ENCODE measurements around the gene BEST2.

BEST2 gene

GRCh38 chr19:12750851-12751250 lies 740 bp upstream of the BEST2 start:
- peak; percentile 5; the same call in 1 of the 3 replicates for ATAC-seq
- TF ChIP-seq BACH2 (CRISPR knock-in tag; IDR thresholded peaks at IDR 0.05; ENCODE audit: borderline replicate concordance) (no peak), ZFP30 (CRISPR knock-in tag; IDR thresholded peaks at IDR 0.05) (no peak), SNAI2 (CRISPR knock-in tag; IDR thresholded peaks at IDR 0.05) (no peak), PATZ1 (CRISPR knock-in tag; IDR thresholded peaks at IDR 0.05; ENCODE audit: borderline replicate concordance) (no peak), OSR1 (CRISPR knock-in tag; IDR thresholded peaks at IDR 0.05) (no peak), ZNF565 (CRISPR knock-in tag; conservative IDR thresholded peaks at IDR 0.05; ENCODE audit: low read depth) (no peak), GLIS3 (CRISPR knock-in tag; IDR thresholded peaks at IDR 0.05) (no peak), TSHZ2 (CRISPR knock-in tag; IDR thresholded peaks at IDR 0.05) (no peak), ZC3H10 (CRISPR knock-in tag; IDR thresholded peaks at IDR 0.05) (no peak)
- TF ChIP-seq, protein P1, sequence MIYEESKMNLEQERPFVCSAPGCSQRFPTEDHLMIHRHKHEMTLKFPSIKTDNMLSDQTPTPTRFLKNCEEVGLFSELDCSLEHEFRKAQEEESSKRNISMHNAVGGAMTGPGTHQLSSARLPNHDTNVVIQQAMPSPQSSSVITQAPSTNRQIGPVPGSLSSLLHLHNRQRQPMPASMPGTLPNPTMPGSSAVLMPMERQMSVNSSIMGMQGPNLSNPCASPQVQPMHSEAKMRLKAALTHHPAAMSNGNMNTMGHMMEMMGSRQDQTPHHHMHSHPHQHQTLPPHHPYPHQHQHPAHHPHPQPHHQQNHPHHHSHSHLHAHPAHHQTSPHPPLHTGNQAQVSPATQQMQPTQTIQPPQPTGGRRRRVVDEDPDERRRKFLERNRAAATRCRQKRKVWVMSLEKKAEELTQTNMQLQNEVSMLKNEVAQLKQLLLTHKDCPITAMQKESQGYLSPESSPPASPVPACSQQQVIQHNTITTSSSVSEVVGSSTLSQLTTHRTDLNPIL (CRISPR knock-in tag; IDR thresholded peaks at IDR 0.05; ENCODE audit: low read depth) = no peak

DNA sequence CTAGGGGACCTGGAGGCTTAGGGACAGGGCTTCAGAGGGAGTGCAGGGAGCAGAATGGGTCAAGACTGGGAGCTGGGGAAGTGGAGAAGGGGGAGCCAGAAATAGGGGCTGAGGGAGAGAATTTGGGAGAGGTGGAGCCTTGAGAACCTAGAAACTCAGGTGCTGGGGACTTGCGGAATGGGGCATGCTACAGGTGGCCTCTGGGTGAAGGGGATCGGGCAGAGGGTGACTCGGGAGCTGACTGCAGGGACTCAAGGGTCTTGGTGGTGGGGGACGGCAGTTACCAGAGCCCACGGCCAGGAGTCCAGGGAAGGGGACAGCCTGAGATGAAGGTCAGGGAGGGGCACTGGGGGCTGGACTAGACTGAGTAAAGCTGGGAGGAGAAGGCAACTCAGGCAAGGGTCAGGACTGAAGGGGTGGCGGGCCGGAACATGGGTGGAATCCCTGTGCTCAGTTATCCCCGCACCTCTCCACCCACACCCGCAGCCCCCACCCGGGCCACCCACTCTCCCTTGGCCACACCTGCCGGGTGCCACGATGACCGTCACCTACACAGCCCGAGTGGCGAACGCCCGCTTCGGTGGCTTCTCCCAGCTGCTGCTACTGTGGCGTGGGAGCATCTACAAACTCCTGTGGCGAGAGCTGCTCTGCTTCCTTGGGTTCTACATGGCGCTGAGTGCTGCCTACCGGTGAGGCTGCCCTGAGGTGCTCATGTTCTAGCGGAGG lies 628 bp downstream of the BEST2 start:
- TF ChIP-seq ZC3H10 (CRISPR knock-in tag; IDR thresholded peaks at IDR 0.05) = no peak
- no peak for TF ChIP-seq TCF4 (CRISPR knock-in tag; IDR thresholded peaks at IDR 0.05; ENCODE audit: borderline replicate concordance)
- TF ChIP-seq TOX (CRISPR knock-in tag; IDR thresholded peaks at IDR 0.05; ENCODE audit: borderline replicate concordance) = no peak
- TF ChIP-seq ESRRG (CRISPR knock-in tag; IDR thresholded peaks at IDR 0.05) = no peak
- TF ChIP-seq, protein P1 (CRISPR knock-in tag; IDR thresholded peaks at IDR 0.05; ENCODE audit: low read depth) = no peak
- no peak for TF ChIP-seq ZNF8 (CRISPR knock-in tag; IDR thresholded peaks at IDR 0.05)
- no peak for TF ChIP-seq CSRNP3 (CRISPR knock-in tag; IDR thresholded peaks at IDR 0.05)
- no peak for TF ChIP-seq ISL1 (CRISPR knock-in tag; IDR thresholded peaks at IDR 0.05)
- TF ChIP-seq OSR1 (CRISPR knock-in tag; IDR thresholded peaks at IDR 0.05) = no peak
- no peak for TF ChIP-seq GLIS3 (CRISPR knock-in tag; IDR thresholded peaks at IDR 0.05)
- TF ChIP-seq TSHZ2 (CRISPR knock-in tag; IDR thresholded peaks at IDR 0.05) = no peak
- no peak for TF ChIP-seq CSDC2 (CRISPR knock-in tag; IDR thresholded peaks at IDR 0.05)
- TF ChIP-seq ZNF70 (CRISPR knock-in tag; IDR thresholded peaks at IDR 0.05) = no peak
- TF ChIP-seq, protein P2, sequence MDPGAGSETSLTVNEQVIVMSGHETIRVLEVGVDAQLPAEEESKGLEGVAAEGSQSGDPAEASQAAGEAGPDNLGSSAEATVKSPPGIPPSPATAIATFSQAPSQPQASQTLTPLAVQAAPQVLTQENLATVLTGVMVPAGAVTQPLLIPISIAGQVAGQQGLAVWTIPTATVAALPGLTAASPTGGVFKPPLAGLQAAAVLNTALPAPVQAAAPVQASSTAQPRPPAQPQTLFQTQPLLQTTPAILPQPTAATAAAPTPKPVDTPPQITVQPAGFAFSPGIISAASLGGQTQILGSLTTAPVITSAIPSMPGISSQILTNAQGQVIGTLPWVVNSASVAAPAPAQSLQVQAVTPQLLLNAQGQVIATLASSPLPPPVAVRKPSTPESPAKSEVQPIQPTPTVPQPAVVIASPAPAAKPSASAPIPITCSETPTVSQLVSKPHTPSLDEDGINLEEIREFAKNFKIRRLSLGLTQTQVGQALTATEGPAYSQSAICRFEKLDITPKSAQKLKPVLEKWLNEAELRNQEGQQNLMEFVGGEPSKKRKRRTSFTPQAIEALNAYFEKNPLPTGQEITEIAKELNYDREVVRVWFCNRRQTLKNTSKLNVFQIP (CRISPR knock-in tag; IDR thresholded peaks at IDR 0.05; ENCODE audit: borderline replicate concordance, low read depth) = no peak
- no peak for ATAC-seq
